NB4 (cell line): ENCODE measurements around the gene NOS3.

Experiments used
- MYC ChIP-seq: IDR thresholded peaks from 2 replicates; pipeline ENCODE4 v1.6.1; 2011; ENCODE audit warnings: low read depth, low read length
- POLR2A ChIP-seq: IDR thresholded peaks from 2 replicates; pipeline ENCODE4 v1.6.1; 2011; ENCODE audit warnings: mild to moderate bottlenecking; ENCODE audit not compliant: insufficient read length; ENCODE audit errors: extremely low read depth
- TF ChIP-seq, protein P1 (sequence below): IDR thresholded peaks from one replicate; pipeline ENCODE4 v1.5.1; 2012; ENCODE audit warnings: low read depth, low read length

DNA sequence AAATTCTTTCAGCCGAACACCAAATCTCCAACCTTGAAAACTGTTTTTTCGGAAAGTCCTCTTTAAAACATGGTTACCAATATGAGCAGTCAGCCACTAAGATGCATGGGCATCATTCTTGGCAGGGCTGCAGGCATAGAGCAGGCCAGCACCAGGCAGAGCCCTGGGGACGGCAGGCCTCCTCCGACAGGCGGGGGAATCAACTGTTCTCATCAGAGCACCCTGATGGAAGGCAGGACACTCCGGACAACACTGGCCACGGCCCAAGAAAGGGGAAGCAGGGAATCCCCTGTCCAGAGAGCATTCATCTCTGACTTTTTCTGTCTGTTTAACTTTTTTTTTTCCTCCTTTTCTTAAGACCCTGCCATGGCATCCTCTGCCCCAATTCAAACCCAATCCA is 1.4 kb upstream of the NOS3 start:
- TF ChIP-seq, protein P1, sequence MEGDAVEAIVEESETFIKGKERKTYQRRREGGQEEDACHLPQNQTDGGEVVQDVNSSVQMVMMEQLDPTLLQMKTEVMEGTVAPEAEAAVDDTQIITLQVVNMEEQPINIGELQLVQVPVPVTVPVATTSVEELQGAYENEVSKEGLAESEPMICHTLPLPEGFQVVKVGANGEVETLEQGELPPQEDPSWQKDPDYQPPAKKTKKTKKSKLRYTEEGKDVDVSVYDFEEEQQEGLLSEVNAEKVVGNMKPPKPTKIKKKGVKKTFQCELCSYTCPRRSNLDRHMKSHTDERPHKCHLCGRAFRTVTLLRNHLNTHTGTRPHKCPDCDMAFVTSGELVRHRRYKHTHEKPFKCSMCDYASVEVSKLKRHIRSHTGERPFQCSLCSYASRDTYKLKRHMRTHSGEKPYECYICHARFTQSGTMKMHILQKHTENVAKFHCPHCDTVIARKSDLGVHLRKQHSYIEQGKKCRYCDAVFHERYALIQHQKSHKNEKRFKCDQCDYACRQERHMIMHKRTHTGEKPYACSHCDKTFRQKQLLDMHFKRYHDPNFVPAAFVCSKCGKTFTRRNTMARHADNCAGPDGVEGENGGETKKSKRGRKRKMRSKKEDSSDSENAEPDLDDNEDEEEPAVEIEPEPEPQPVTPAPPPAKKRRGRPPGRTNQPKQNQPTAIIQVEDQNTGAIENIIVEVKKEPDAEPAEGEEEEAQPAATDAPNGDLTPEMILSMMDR, result no peak
- no peak for TF ChIP-seq POLR2A
- no peak for TF ChIP-seq MYC
